ENCODE results near the gene RNASE13. TPM values are rescaled to one million over a fixed set of nuclear protein-coding genes. Genes with fewer than 3 reads are reported as not detected.

The RNASE13 gene
- total RNA-seq, 2 experiments from 2014 or later = not detected

- Mint-ChIP-seq H3K4me3 (peak overlapping the region; percentile 60), H3K27ac (no peak overlapping the region), H3K4me1 (ENCODE audit: low read depth) (peaks cover 33% of the 10 kb centered on the region), H3K36me3 (no peaks in the 10 kb centered on the region), H3K9me3 (no peaks in the 10 kb centered on the region), H3K27me3 (peaks cover 44% of the 10 kb centered on the region)
- ChIA-PET CTCF (interaction anchor here (1.2 to 3.7 kb wide), 6 partner anchors 15 to 101 kb away, joined by 3 to 51 read pairs (median 20); no protein-coding TSS in a partner anchor), POLR2A (interaction anchor here (1.0 to 1.1 kb wide), 2 partner anchors 10 to 15 kb away, joined by 3 read pairs; no protein-coding TSS in a partner anchor)
- no peak for DNase-seq
- intact Hi-C loops (cut with micrococcal nuclease) = no loop called here
Measured at GRCh38 chr14:21072031-21072473, 37.4 kb upstream of the RNASE13 start.

DNA sequence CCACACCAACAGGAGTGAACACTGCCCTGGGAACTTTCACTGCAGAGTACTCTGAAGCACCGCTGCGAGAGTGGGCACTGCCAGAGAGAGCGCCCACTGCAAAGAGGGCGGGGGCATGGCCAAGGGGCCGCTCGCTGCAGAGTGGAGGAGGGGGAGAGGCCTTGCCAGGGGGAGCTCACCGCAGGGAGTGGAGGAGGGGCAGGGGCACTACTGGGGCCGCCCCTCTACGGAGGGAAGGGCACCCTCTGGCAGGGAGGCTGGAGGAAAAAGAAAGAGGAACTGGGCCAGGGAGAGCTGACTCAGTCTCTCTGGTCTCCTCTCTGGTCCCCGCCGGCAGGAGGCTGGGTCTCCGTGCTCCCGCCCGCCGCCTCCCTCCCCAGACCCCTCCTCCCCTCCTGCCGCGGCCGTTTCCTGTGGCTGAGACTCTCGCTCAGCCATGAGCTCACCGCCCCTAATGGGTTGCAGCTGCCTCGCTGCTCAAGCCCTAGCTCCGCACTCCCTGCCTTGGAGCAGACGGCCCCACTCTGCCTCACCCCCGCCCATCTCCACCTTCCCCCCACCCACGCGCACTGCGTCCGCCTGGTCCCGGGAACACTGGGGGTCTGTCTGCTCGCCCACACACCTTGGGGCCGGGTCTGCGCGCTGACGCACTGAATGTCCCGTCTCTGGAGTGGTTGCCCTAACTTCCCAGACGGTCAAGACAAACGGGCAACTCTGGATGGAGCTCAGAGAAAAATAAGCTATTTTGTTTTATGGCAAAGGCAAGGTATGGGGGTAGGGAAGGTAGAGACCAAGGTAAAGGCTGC, 36.8 kb upstream of the RNASE13 start:
- intact Hi-C loops (cut with micrococcal nuclease) = loop anchor here (1.0 kb wide), 1 partner anchor 21 kb away; no protein-coding TSS in a partner anchor
- no peaks in the 10 kb centered on the region for H3K9me3 Mint-ChIP-seq
- peaks cover 33% of the 10 kb centered on the region for H3K4me1 Mint-ChIP-seq (ENCODE audit: low read depth)
- H3K27ac Mint-ChIP-seq = no peak overlapping the region
- H3K4me3 Mint-ChIP-seq = peak overlapping the region; percentile 60
- ChIA-PET CTCF (interaction anchor here (0.9 to 3.7 kb wide), 14 partner anchors 8 to 100 kb away, joined by 3 to 51 read pairs (median 6); partner anchors contain the start of gene ZNF219), POLR2A (interaction anchor here (0.7 to 1.2 kb wide), 4 partner anchors 11 to 32 kb away, joined by 3 read pairs; no protein-coding TSS in a partner anchor)
- peaks cover 49% of the 10 kb centered on the region for H3K27me3 Mint-ChIP-seq
- no peaks in the 10 kb centered on the region for H3K36me3 Mint-ChIP-seq
- DNase-seq = peak; percentile 83

DNA sequence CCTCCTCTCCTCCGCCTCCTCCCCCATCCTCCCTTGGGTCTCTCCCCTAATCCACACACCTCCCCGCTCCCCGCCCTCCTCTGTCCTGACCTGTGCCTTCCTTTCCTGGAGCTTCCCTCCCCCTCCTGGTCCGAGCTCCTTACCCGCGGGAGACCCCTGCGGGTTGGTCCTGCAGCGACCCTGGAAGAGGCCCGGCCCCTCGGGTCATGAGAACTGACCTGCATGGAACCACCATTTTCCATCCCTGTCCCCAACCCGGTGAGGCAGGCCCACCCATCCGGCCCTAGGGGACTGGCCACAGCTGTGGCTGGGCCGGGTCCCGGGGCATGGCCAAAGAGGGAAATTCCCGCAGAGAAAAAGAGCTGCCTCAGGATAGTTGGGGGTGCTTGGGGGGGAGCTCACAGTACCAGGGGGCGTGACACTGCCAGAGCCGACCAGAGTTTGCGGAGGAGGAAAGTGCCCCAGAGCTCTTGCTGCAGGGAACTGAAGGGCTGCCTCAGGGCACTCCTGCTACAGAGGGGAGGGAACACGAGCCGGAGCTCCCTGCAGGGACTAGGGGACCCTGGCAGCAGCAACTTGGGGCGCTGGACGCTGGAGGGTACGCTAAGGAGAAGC, 36.1 kb upstream of the RNASE13 start:
- peak overlapping the region; percentile 60 for H3K4me3 Mint-ChIP-seq
- ChIA-PET POLR2A (interaction anchor here (0.7 to 1.2 kb wide), 3 partner anchors 22 to 33 kb away, joined by 3 to 4 read pairs (median 3); no protein-coding TSS in a partner anchor), CTCF (interaction anchor here (0.9 to 3.7 kb wide), 14 partner anchors 9 to 99 kb away, joined by 3 to 51 read pairs (median 6); partner anchors contain the start of gene ZNF219)
- peak; percentile 25 for DNase-seq
- peaks cover 33% of the 10 kb centered on the region for H3K4me1 Mint-ChIP-seq (ENCODE audit: low read depth)
- peaks cover 53% of the 10 kb centered on the region for H3K27me3 Mint-ChIP-seq
- intact Hi-C loops (cut with micrococcal nuclease) = loop anchor here (1.0 kb wide), 1 partner anchor 22 kb away; no protein-coding TSS in a partner anchor
- H3K27ac Mint-ChIP-seq = no peak overlapping the region
- no peaks in the 10 kb centered on the region for H3K36me3 Mint-ChIP-seq
- no peaks in the 10 kb centered on the region for H3K9me3 Mint-ChIP-seq

DNA sequence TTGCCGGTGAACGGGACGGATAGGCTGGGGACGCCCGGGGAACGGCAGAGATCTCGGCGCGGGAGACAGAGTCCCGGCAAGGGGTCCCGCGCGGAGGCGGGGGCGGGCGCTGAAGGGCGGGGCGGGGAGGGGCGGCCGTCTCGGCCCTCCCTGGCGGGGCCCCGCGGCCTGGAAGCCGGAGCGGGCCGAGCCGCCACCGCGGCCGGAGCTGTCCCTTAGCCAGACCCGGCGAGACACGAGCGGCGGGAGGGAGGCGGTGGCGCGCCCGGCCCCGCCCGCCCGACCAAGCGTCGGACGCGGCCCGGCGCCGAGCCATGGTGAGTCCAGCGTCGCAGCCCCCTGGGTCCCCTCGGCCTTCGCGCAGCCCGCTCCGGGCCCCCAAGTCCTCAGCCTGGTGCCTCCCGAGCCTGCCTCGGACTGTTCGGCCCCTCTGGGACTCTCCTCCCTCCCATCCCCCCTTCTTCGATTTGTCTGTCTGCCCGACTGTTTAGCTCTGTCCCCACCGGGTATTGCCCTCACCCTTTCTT, 35.5 kb upstream of the RNASE13 start, which contains the start of gene ARHGEF40:
Gene ARHGEF40, plus strand, starts transcription at position 222 of the 527 bp plus-strand sequence. Its CDS starts 93 bp downstream, at position 315.
- no peak within 1 kb of the TSS for H3K27ac Mint-ChIP-seq

GRCh38 chr14:21069388-21070082, 34.9 kb upstream of the RNASE13 start:
- CTCF ChIA-PET = interaction anchor here (1.1 to 4.6 kb wide), 19 partner anchors 10 to 161 kb away, joined by 3 to 86 read pairs (median 9); partner anchors contain the start of genes TMEM253 and ZNF219
- H3K9me3 Mint-ChIP-seq = no peaks in the 10 kb centered on the region
- intact Hi-C loops (cut with micrococcal nuclease) = no loop called here
- H3K4me3 Mint-ChIP-seq = peak overlapping the region; percentile 69
- POLR2A ChIA-PET = interaction anchor here (1.0 to 2.6 kb wide), 2 partner anchors 28 to 34 kb away, joined by 4 to 10 read pairs; no protein-coding TSS in a partner anchor
- H3K27me3 Mint-ChIP-seq = peaks cover 56% of the 10 kb centered on the region
- H3K4me1 Mint-ChIP-seq (ENCODE audit: low read depth) = peaks cover 33% of the 10 kb centered on the region
- DNase-seq = no peak
- H3K27ac Mint-ChIP-seq = no peak overlapping the region
- no peaks in the 10 kb centered on the region for H3K36me3 Mint-ChIP-seq

More for the DNA sequence above, 35.5 kb upstream of the RNASE13 start, which contains the start of gene ARHGEF40:
- ChIA-PET POLR2A (interaction anchor here (1.0 to 1.2 kb wide), 2 partner anchors 27 to 33 kb away, joined by 3 to 4 read pairs; no protein-coding TSS in a partner anchor), CTCF (interaction anchor here (1.2 to 3.7 kb wide), 11 partner anchors 9 to 99 kb away, joined by 3 to 51 read pairs (median 8); partner anchors contain the start of gene ZNF219)
- Mint-ChIP-seq H3K36me3 (no peaks in the 10 kb centered on the region), H3K9me3 (no peaks in the 10 kb centered on the region), H3K4me3 (peak within 1 kb of the TSS; percentile 69), H3K4me1 (ENCODE audit: low read depth) (peaks cover 33% of the 10 kb centered on the region), H3K27me3 (peaks cover 56% of the 10 kb centered on the region)
- peak; percentile 36 for DNase-seq
- intact Hi-C loops (cut with micrococcal nuclease) = no loop called here

GRCh38 chr14:21068521-21069387, 34.1 kb upstream of the RNASE13 start:
- DNase-seq = peak; percentile 62
- ChIA-PET CTCF (interaction anchor here (0.6 to 4.6 kb wide), 19 partner anchors 11 to 162 kb away, joined by 3 to 86 read pairs (median 6); partner anchors contain the start of genes TMEM253 and ZNF219), POLR2A (interaction anchor here (2.6 kb wide), 1 partner anchor 35 kb away, joined by 10 read pairs; no protein-coding TSS in a partner anchor)
- no peak overlapping the region for H3K27ac Mint-ChIP-seq
- peaks cover 33% of the 10 kb centered on the region for H3K4me1 Mint-ChIP-seq (ENCODE audit: low read depth)
- intact Hi-C loops (cut with micrococcal nuclease) = loop anchor here (1.0 kb wide), 1 partner anchor 36 kb away; no protein-coding TSS in a partner anchor
- peaks cover 56% of the 10 kb centered on the region for H3K27me3 Mint-ChIP-seq
- H3K36me3 Mint-ChIP-seq = no peaks in the 10 kb centered on the region
- H3K9me3 Mint-ChIP-seq = no peaks in the 10 kb centered on the region
- peak overlapping the region; percentile 36 for H3K4me3 Mint-ChIP-seq

DNA sequence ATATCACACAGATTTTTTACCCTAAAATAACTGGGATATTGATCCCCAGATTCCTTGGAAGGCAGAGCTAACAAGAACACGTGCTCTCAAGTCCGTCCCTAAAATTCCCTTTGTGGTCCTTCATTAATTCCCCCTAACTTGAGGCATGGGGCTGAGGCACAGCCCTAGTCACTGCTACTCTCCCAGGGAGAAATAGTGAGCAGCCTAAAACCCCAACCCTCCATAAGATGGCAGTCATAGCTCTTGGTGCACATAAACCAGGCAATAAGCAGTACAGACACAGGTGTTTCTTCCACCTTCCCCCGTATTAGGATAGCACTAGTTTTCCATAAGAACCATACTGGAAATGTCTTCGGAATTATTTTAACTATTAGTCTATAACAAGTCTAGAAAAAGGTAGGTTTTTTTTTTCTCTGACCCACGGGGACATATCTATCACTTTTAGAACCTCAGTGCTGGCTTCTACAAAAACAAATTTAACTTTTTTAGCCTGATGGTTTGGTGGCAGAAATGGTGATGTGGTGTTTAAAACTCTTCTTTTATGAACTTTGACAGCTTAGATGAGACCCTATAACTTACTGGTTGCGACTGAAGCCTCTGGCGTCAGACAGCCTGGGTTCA, 32.4 kb upstream of the RNASE13 start:
- H3K4me1 Mint-ChIP-seq (ENCODE audit: low read depth) = peaks cover 30% of the 10 kb centered on the region
- no peak for DNase-seq
- no peak overlapping the region for H3K27ac Mint-ChIP-seq
- intact Hi-C loops (cut with micrococcal nuclease) = no loop called here
- ChIA-PET POLR2A (interaction anchor here (2.6 kb wide), 1 partner anchor 37 kb away, joined by 10 read pairs; no protein-coding TSS in a partner anchor), CTCF (interaction anchor here (0.7 to 4.6 kb wide), 10 partner anchors 17 to 96 kb away, joined by 3 to 86 read pairs (median 8); no protein-coding TSS in a partner anchor)
- H3K4me3 Mint-ChIP-seq = no peak overlapping the region
- H3K9me3 Mint-ChIP-seq = no peaks in the 10 kb centered on the region
- peaks cover 55% of the 10 kb centered on the region for H3K27me3 Mint-ChIP-seq
- no peaks in the 10 kb centered on the region for H3K36me3 Mint-ChIP-seq

DNA sequence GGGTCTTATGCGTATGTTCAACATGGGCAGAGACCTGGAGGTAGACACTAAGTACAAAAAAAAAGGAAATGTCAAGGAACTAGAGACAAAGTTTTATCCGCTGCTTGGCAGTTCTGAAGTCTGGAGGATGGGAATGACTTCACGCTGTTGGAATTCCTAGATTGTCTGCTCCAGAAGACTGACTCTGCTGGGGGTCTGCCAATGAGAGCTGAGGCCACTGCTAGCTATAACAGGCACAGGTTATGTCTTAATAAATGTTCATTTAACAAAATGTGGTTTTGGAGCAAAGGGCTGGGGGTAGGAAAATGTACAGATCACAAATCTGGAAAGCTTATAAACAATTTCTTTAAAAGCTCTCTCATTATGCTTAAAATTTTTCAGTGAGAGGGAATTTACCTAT, 28.9 kb upstream of the RNASE13 start:
- ChIA-PET CTCF (interaction anchor here (3.0 to 3.5 kb wide), 2 partner anchors 29 to 49 kb away, joined by 14 to 15 read pairs; no protein-coding TSS in a partner anchor), POLR2A (no interaction called here)
- peaks cover 33% of the 10 kb centered on the region for H3K27me3 Mint-ChIP-seq
- intact Hi-C loops (cut with micrococcal nuclease) = no loop called here
- no peaks in the 10 kb centered on the region for H3K36me3 Mint-ChIP-seq
- H3K9me3 Mint-ChIP-seq = no peaks in the 10 kb centered on the region
- H3K27ac Mint-ChIP-seq = no peak overlapping the region
- no peak for DNase-seq
- H3K4me1 Mint-ChIP-seq (ENCODE audit: low read depth) = peaks cover under 1% of the 10 kb centered on the region
- H3K4me3 Mint-ChIP-seq = no peak overlapping the region

GRCh38 chr14:21061347-21061668, 26.7 kb upstream of the RNASE13 start:
- intact Hi-C loops (cut with micrococcal nuclease) = no loop called here
- Mint-ChIP-seq H3K27me3 (peaks cover 17% of the 10 kb centered on the region), H3K27ac (no peak overlapping the region), H3K36me3 (no peaks in the 10 kb centered on the region), H3K9me3 (no peaks in the 10 kb centered on the region), H3K4me1 (ENCODE audit: low read depth) (no peaks in the 10 kb centered on the region), H3K4me3 (no peak overlapping the region)
- ChIA-PET POLR2A (no interaction called here), CTCF (interaction anchor here (0.8 to 3.5 kb wide), 3 partner anchors 10 to 47 kb away, joined by 3 to 15 read pairs (median 14); no protein-coding TSS in a partner anchor)
- DNase-seq = no peak
